Measurements from ENCODE around the gene APC2.
A peak's percentile ranks its signal among the peaks of the same experiment; 100 is the strongest.
"Not testable (repeated sequence)": the region's sequence is repeated elsewhere in the genome, so short reads cannot be mapped to it uniquely, and the experiment has no call there.

The APC2 gene

DNA sequence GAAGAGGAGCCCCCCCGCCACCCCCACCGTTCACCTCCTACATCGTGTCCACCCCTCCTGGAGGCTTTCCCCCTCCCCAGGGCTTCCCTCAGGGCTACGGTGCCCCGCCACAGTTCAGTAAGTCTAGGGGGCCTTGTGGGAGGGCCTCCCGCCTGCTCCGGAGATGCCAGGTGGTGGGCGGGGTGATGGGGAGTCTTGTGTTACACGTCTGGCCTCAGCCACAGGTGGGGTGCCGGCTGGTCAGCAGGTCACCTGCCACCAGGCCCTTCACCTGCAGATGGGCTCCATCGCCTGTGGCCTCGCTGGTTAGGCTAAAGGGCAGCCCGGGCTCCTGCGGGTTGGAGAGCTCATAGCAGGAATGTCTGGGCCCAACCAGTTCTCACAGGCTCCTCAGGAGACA lies 19.7 kb upstream of the APC2 start:
- DNase-seq (ENCODE audit: low spot score), result no peak

DNA sequence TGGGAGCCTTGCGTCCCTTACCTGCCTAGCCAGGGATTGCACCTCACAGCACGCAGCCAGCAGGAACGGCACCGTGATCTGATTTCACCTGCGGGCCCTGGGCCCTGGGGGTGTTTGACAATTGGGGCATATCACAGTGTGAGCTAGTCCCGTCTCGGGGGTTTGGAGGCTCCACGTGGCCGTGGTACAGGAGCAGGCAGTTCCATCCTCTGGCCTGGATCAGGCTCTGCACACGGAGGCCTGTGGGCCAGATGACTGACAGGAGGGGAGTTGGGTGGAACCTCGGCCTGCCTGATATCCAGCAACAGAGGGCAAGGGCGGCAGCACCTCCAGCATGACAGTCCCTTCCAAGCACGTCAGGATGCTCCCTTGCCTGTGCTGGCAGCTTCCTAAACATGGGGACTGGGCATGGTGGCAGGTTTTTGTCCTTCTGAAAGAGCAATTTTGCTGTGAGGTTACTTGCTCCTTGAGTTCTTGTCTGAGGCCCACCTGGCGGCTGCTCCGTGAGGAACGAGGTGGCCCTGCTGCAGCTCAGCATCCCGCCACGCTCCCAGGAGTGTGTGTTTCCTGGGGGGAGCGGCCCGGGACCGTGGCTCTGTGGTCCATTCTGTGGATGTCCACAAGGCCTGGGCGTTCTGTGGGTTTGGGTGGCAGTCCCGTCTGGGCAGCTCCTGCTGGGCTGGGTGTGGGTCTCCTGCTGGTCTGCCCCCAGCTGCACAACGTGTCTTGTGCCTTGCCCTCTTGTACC lies 18.0 kb upstream of the APC2 start:
- no peak for DNase-seq (ENCODE audit: low spot score)

DNA sequence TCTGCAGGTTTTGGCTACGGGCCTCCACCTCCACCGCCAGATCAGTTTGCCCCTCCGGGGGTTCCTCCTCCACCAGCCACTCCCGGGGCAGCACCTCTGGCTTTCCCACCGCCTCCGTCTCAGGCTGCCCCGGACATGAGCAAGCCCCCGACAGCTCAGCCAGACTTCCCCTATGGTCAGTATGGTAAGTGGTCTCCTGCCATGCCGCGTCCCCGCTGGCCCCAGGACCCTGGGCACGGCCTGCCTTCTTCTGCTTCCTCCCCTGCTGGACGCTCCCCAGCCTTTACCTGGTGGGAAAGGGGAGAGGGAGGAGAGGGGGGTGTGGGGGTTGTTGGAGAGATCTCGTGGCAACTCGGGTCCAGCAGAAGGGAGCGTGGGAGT lies 17.4 kb upstream of the APC2 start:
- DNase-seq (ENCODE audit: low spot score), result no peak

DNA sequence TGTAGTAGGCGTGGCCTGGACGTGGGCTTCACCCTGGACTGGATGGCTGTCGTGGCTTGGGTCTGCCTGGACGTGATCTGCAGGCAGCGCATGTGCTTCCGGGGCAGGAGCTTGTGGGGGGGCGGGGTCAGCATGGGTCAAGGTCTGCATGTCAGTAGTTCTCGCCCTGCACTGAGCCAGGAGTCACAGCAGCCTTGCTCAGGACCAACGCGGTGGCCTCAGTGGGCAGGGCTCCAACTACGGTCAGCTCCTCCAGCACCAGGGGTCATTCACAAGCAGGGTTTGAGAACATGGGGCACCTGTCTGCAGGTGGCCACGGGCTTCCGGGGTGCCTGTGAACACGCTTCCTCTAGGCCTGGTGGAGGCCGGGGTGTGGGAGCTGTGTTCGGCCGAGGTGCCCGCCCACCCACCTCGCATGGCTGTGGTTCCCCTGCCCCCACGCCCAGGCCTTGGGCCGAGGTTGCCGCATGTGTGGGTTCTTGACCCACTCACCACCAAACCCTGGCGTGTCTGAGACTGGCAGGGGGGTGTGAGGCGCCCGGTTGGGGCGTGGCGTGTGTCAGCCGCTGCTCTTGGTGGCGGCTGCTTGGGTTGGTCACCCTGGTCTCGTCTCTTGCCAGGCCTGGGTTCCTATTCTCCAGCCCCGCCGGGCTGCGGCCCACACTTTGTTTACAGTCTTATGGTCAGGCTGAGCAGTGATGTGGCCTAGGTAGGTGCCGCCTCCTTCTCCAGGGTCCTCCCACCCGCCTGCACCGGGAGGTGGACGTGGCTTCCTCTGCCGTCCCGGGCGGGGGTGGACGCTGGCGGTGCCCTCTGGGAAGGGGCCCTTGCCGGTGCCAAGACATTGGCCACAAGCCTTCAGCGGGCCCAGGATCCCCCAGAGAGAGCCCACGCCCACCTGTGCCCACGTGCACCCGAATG lies 16.5 kb upstream of the APC2 start:
- DNase-seq (ENCODE audit: low spot score), result no peak

DNA sequence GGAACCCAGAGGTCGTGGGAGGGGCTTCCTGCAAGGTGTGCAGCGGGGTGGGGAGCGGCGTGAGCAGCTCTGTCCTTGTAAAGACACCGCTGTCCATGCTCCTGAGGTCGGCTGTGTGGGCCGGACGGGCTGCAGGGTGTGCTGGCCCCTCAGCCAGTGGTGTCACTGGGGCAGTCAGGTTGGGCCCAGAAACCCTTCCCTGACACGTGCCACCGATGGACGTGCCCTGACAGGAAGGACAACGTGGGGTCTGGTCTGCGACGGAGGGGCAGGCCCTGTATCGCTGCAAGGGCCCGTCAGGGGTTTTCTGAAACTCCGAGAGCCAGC lies 15.9 kb upstream of the APC2 start:
- no peak for DNase-seq (ENCODE audit: low spot score)

DNA sequence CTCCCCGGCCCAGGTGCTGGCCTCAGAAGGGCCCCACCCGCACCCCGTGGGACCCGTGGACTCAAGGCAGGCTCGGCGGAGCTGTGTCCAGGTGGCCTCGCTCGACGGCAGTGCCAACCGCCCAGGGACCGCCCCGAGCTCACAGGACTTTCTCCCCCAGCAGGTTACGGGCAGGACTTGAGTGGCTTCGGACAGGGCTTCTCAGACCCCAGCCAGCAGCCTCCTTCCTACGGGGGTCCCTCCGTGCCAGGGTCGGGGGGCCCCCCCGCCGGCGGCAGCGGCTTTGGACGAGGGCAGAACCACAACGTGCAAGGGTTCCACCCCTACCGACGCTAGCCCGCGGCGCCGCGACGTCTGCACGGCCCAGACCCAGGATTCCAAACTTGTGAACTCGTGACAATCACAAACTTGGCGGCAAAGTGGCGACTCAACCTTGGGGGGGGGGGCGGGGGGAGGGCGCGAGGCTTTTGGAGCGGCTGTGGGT lies 15.3 kb upstream of the APC2 start:
- no peak for DNase-seq (ENCODE audit: low spot score)

DNA sequence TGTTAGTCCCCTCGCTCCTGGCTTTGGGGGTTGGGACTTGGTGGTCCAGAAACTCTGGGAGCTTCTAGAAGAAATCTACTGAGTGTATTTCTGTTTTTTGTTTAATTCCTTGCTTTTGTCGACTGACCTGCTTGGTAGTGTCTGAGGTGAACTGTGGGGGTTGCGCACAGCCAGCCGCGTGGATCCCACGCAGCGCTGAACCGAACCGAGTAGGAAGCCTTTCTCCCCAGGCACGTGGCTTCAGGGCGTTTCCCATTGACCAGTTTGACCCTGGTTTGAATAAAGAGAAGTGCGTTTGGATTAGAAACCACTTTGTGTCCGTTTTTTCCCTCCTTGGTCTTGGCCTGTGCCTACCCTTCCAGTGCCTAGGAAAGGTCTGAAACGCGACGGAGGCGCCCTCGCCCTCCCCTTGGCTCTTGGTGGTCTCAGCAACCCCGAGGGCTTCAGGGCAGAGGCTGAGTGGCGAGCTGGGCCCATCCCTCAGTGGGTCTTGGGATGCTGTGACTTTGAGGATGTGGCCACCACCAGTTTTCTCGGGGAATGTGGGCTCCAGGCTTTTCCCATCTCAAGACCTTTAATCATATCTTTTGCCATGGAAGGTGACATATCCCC lies 14.4 kb upstream of the APC2 start:
- DNase-seq (ENCODE audit: low spot score), result no peak

DNA sequence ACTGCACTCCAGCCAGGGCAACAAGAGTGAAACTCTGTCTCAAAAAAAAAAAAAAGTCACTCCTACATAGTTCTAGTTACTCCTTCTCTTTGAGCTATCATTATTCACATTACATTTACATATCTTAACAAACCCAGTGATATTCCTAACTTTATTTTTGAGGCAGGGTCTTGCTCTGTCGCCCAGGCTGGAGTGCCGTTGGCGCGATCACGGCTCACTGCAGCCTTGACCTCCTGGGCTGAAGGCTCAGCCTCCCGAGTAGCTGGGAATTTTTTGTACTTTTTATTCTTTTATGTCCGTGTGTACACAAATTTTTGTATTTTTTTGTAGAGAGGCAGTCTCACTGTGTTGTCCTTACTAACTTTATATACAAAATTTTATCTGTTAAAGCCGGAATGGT lies 12.3 kb upstream of the APC2 start:
- DNase-seq (ENCODE audit: low spot score), result no peak

DNA sequence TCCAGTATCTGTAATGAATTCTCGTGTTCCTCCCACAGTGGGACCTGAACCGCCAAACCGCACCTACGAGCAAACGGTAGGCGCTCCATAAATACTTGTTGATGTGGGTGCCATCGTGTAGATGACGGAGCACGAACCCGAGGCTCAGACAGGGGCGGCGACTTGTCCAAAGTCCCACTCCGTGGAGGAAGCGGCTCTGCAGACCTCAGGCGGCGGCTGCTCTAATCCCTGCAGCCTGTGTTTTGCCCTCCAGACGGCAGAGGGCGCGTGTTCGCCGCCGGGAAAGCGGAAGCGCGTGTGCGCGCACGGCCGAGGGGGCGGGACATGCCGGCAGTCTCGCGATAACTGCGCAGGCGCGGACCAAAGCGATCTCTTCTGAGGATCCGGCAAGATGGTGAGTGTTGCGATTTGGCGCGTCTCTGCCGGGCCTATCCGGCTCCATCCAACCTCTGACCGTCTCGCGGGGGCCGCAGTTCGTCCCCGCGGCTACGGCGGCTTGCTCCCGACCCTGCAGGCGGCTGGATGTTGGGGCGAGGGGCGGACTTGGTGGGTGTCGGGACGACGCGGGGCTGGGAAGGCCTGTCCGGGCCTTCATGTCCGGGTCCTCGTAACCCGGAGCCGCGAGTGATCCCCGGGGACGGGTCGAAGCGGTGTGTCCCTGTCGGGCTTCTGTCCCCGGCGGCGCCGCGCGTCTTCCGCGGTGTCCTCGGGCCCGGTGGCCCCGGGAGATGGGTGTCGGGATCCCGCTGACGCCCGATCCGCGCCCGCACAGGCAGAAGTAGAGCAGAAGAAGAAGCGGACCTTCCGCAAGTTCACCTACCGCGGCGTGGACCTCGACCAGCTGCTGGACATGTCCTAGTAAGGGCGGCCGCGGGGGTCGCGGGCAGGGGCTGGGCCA lies 11.6 kb upstream of the APC2 start, which contains the start of gene RPS15:
Gene RPS15 (plus strand): TSS at position 362 of the 898 bp plus-strand sequence. CDS start 30 bp downstream, at position 392.
- DNase-seq (ENCODE audit: low spot score), result peak; percentile 88

DNA sequence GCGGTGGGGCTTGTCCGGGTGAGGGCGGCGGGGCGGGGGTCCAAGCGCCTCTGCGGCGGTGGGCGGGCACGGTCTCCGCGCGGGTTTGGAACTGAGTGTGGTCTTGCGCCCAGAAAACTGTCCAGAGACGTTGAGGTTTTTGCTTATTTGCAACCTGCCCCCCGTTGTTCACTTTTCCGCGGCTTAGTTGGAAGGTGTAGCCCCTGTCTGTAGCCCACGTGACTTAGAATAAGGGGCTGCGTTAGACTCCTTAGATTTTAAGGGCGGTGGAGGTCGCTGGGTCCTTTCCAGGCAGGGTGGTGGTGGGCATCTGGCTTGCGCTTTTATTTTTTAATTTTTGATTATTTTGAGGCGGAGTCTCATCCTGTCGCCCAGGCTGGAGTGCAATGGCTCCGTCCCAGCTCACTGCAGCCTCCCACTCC lies 11.0 kb upstream of the APC2 start:
- no peak for DNase-seq (ENCODE audit: low spot score)

DNA sequence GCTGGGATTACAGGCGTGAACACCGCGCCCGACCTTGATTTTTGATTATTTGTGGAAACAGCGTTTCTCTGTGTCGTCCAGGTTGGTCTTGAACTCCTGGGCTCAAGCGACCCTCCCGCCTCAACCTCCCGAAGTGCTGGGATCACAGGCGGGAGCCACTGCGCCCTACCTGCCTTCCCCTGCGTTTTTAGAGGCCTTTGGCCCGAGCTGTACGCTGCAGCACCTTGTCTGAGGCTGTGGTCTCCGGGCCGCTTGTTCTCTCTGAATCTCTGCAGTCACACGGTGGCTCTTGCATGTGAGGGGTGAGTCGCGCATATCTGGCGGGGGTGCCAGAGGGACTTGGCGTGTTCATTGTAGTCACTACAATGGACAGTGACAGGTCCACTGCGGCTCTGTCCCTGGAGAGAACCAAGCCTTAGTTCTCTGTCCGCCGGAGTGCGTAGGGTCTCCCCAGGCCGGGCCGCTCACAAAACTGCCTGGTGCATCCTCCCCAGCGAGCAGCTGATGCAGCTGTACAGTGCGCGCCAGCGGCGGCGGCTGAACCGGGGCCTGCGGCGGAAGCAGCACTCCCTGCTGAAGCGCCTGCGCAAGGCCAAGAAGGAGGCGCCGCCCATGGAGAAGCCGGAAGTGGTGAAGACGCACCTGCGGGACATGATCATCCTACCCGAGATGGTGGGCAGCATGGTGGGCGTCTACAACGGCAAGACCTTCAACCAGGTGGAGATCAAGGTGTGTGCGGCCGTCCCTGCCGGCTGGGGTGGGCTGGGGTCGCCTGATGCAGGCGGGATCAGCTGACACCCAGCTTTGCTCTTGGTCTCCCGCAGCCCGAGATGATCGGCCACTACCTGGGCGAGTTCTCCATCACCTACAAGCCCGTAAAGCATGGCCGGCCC lies 10.2 kb upstream of the APC2 start:
- not testable (repeated sequence) for DNase-seq (ENCODE audit: low spot score)

DNA sequence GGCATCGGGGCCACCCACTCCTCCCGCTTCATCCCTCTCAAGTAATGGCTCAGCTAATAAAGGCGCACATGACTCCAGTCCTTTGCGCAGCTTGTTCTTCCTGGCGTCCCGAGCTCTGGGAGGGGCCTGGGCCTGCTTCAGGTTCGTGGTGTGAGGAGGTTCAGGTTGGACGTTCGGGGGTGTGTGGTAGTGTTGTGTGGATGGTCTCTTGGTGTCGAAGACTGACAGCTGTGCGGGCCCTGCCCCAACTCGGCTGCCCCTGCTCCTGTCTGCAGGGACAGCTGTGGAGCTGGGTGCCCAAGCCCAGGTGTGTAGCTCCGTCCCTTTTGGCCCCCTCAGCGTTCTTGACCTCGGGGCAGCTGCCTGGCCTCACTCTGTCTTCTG lies 9.5 kb upstream of the APC2 start:
- DNase-seq (ENCODE audit: low spot score), result no peak

DNA sequence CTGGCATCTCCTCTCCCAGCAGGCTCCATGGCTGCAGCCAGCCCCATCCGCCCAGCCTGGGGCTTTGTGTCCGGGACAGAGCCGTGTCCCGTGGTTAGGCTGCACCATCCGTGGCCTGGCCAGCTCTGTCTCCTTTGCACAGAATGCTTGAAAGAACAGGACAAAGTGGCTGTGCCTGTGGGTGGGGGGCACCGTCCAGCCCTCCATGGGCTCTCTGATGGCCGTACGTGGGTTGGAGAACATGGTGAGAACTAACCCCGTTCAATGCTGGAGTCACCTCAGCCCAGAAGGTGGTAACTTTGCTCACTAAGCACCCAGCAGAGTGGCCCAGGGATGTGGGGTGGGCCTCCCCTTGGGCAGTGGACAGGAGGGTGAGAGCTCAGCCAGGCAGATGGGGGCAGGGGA lies 8.9 kb upstream of the APC2 start:
- DNase-seq (ENCODE audit: low spot score), result no peak

DNA sequence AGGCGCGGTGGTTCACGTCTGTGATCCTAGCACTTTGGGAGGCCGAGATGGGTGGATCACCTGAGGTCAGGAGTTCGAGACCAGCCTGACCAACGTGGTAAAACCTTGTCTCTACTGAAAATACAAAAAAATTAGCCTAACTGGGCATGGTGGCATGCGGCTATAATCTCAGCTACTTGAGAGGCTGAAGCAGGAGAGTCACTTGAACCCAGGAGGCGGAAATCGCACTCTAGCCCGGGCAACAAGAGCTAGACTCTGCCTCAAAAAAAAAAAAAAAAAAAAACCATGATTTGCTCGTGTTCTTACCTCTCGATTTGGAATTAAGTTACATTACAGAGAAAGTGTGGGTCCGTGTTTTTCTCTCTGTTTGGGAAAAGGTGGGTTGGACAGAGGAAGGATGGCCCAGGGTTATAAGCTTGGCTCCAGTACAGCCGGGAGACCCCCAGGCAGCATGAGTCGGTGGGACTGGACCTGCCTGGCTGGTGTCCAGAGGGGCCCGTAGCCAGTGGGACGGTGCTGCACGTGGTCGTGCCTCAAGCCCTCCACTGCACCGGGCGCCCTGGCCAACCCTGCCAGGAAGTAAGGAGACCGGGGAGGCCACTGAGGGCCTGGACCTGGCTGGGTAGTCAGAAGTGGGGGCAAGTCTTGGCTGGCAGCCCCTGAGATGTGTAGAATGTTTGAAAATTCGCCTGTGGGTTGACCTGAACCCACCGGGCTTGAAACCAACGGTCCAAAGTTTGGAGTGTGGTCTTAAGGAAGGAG lies 8.1 kb upstream of the APC2 start:
- DNase-seq (ENCODE audit: low spot score), result no peak

DNA sequence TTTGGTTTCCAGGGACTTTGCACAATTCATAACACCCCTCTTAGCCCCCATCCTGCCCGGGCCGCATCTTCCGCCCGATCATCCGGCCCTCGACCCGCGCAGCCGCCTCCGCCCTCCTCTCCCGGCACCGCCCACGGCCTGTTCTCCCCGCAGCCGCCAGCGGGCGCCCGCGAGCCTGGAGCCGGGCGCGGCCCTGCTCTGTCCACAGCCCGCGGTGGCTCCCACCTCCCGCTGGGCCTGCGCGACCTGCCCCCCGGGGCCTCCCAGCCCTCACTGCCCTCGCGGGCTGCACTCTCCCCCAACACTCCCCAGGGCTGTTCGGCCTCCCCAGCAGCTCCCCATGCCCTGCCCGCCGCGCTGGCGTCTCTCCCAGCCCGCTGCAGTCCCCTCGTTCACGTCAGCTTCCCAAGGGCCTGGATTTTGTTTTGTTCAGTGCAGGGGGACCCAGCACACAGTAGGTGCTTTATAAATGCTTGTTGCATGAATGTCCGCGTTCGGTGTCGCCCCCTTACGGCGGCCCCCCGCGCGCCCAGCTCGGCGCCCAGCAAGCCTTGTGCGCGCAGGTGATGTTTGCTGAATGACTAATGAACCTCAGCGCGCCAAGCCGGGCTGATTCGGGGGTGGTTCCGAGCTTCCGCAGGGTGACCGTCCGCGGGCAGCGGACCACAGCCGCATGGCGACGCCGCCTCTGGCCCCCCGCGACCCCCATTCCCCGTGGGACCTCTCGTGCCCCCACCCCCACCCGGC lies 4.6 kb upstream of the APC2 start:
- peak; percentile 89 for DNase-seq (ENCODE audit: low spot score)

DNA sequence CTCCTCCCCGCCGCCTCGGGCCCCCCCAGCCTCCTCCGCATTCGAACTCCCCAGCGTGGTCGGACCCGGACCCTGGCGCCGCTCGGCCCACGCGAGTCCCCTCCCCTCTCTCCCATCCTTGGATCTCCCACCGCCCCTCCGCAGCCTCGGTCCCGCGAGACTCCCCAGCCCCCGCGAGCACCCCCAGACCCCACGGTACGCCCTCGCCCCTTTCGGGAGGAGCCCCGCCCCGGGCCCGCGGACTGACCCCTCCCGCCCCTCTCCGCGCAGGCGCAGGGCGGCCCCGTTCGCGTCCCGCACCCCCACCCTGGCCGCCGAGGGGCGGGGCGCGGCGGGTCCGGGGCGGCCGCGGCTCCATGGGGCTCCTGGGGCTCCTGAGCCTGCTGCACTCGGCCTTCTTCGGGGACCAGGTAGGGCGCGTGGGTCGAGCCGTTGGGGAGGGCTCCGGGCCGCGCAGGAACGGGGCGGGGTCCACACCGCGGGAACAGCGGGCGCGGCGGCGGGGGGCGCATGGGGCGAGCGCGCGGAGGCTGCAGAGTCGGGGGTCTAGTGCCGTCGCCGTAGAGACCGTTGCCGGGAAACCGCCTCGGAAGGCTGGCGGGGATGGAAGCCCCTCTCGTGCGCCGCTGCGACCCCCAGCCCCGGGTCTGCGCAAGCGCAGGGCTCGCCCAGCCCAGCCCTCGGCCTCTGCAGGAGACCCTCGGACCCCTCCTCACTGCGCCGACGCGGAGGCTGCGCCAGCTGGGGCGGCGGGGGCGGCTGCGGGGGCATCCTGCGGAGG lies 3.8 kb upstream of the APC2 start:
- peak; percentile 79 for DNase-seq (ENCODE audit: low spot score)

DNA sequence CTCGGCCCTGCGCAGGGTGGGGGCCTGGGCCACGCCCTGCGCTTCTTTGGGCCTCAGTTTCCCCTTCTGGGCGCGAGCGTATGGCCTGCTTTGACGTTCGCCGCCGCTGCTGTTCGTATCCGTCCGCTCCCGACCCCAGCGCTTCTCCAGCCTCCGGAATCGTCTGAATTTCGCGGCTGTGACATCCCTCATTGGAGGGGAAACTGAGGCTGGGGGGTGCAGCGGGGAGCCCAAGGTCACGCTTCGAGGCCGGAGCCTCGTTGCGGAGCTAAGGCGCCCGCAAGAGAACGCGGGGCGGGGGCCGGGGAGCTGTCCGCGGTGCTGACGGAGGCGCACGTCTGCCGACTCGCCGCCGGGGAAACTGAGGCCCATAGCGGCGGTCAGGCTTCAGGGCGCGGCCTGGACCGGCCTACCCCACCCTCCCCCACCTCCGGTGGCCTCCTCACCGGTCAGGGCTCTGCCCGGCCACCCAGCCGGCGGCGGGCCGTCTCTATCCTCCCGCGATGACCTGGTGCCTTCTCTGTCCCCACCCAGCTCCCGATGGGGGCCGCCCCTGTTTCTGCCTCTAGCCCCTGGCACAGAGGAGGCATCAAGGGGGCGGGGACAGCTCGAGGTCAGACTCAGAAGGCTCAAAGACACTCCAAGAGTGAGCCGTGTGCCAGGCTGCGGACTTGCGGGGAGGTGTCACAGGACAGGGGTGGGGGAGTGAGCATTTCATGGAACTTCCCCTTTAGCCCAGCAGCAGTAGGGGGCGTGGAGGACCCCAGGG lies 3.0 kb upstream of the APC2 start:
- no peak for DNase-seq (ENCODE audit: low spot score)

DNA sequence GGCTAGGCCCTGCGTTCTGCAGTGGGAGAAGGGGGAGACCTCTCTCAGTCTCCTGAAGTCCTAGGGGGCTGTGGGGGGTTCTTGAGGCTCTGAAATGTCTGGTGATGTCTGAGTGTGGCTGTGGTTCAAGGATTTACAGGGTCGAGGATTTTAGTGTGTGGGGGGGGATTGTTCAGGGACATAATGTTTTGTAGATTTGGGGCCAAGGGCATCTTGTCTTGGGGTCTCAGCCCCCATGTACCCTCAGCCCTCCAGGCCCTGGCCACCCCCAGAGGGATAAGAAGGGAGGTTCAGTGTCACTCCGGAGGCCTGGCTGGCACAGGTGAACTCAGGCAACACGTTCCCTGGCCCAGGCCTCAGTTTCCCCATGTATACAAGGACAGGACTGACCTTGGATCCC lies 2.4 kb upstream of the APC2 start:
- no peak for DNase-seq (ENCODE audit: low spot score)

All from HuH-7 (cell line).